HepG2 (cell line): ENCODE measurements around the gene ACSS1. TPM values are rescaled to one million over a fixed set of nuclear protein-coding genes. Genes with fewer than 3 reads are reported as not detected.

Experiments
- CBX5 ChIP-seq: sonication (generic); formaldehyde crosslinking; IDR thresholded peaks from 2 replicates; pipeline ENCODE4 v1.4.0; 2020; ENCODE audit warnings: missing genetic modification reagents, borderline replicate concordance
- E2F1 ChIP-seq: sonication (generic); formaldehyde crosslinking; IDR thresholded peaks from 2 replicates; pipeline ENCODE4 v1.5.0; 2020; ENCODE audit warnings: missing genetic modification reagents
- GFI1 ChIP-seq: sonication (generic); formaldehyde crosslinking; IDR thresholded peaks from 2 replicates; pipeline ENCODE4 v1.5.0; 2020; ENCODE audit warnings: missing genetic modification reagents, mild to moderate bottlenecking, borderline replicate concordance
- HNF1A ChIP-seq, 2 experiments: sonication (generic) in 1 of 2; formaldehyde crosslinking in 1 of 2; IDR thresholded peaks; 2 replicates each; pipeline versions ENCODE4 v1.4.0 to v1.6.1; 2016 to 2020; ENCODE audit warnings: borderline replicate concordance in 1 of 2, low read depth in 1 of 2, mild to moderate bottlenecking in 1 of 2, missing genetic modification reagents in 1 of 2
- JUN ChIP-seq: sonication (generic); formaldehyde crosslinking; IDR thresholded peaks from 2 replicates; pipeline ENCODE4 v1.4.0; 2020; ENCODE audit warnings: mild to moderate bottlenecking, missing genetic modification reagents
- PLRG1 ChIP-seq: fragments of 450-650 bp; conservative IDR thresholded peaks from 2 replicates; pipeline ENCODE4 v1.6.1; 2016
- SCMH1 ChIP-seq: sonication (generic); formaldehyde crosslinking; IDR thresholded peaks from 2 replicates; pipeline ENCODE4 v1.9.0; 2021; ENCODE audit warnings: missing genetic modification reagents, mild to moderate bottlenecking, borderline replicate concordance
- SETDB1 ChIP-seq: sonication (generic); formaldehyde crosslinking; IDR thresholded peaks from 2 replicates; pipeline ENCODE4 v1.5.1; 2020; ENCODE audit warnings: missing genetic modification reagents, mild to moderate bottlenecking, borderline replicate concordance
- SNAI1 ChIP-seq: sonication (generic); formaldehyde crosslinking; IDR thresholded peaks from 2 replicates; pipeline ENCODE4 v1.5.0; 2020; ENCODE audit warnings: mild to moderate bottlenecking, missing genetic modification reagents, borderline replicate concordance
- TOE1 ChIP-seq: sonication (generic); formaldehyde crosslinking; IDR thresholded peaks from 2 replicates; pipeline ENCODE4 v1.4.0; 2020; ENCODE audit warnings: mild to moderate bottlenecking, missing genetic modification reagents
- UBTF ChIP-seq: sonication (generic); formaldehyde crosslinking; IDR thresholded peaks from 2 replicates; pipeline ENCODE4 v1.4.0; 2020; ENCODE audit warnings: mild to moderate bottlenecking, missing genetic modification reagents
- ZBED4 ChIP-seq: sonication (generic); formaldehyde crosslinking; IDR thresholded peaks from 2 replicates; pipeline ENCODE4 v1.4.0; 2020; ENCODE audit warnings: missing genetic modification reagents, borderline replicate concordance
- ZFP1 ChIP-seq: IDR thresholded peaks from 2 replicates; pipeline ENCODE4 v1.6.1; 2016
- ZNF253 ChIP-seq: sonication (generic); formaldehyde crosslinking; IDR thresholded peaks from 2 replicates; pipeline ENCODE4 v1.8.0; 2022; ENCODE audit warnings: mild to moderate bottlenecking, missing genetic modification reagents, borderline replicate concordance
- ZNF264 ChIP-seq: sonication (generic); formaldehyde crosslinking; IDR thresholded peaks from 2 replicates; pipeline ENCODE4 v1.4.0; 2020; ENCODE audit warnings: missing genetic modification reagents
- ZNF501 ChIP-seq: sonication (generic); formaldehyde crosslinking; IDR thresholded peaks from 2 replicates; pipeline ENCODE4 v1.5.1; 2020; ENCODE audit warnings: mild to moderate bottlenecking, moderate library complexity, missing genetic modification reagents
- ZNF772 ChIP-seq: sonication (generic); formaldehyde crosslinking; IDR thresholded peaks from 2 replicates; pipeline ENCODE4 v1.5.0; 2020; ENCODE audit warnings: mild to moderate bottlenecking, missing genetic modification reagents
- polyA plus RNA-seq, 8 experiments: library from polyadenylated mRNA; depleted of rRNA in 3 of 8; stranded (reverse) in 7 of 8; unstranded in 1 of 8; fragments of >200 nt; fragmentation: Illumina TruSeq in 4 of 8; extraction: Trizol in 4 of 8; gene quantifications; 2 replicates each; pipeline versions ENCODE4 v1.2.1 to v1.2.3, GENCODE V29; 2011 to 2016; ENCODE audit warnings: low read depth in 4 of 8, missing spikeins in 1 of 8, mixed read lengths in 1 of 8; ENCODE audit not compliant: insufficient read depth in 1 of 8
- total RNA-seq, 5 experiments: library from RNA; depleted of rRNA; stranded (reverse); fragments of >200 nt; fragmentation: Illumina TruSeq; extraction: Trizol; gene quantifications; 2 replicates each; pipeline ENCODE4 v1.2.3, GENCODE V29; 2016; ENCODE audit warnings: low read depth in 1 of 5

ACSS1 gene
- total and polyA plus RNA-seq, 2 of the 13 experiments (the other 11 are each of a cell fraction or from before 2014, with no cell fraction given) = 15.2 to 41.6 TPM

- TF ChIP-seq UBTF (CRISPR knock-in tag) (peak; percentile 79), ZNF253 (CRISPR knock-in tag) (no peak), SETDB1 (no peak), TOE1 (CRISPR knock-in tag) (no peak), ZNF772 (CRISPR knock-in tag) (peak; percentile 53; the same call in 1 of the 2 replicates), SNAI1 (CRISPR knock-in tag) (no peak), SCMH1 (CRISPR knock-in tag) (no peak), JUN (CRISPR knock-in tag) (no peak), ZNF501 (CRISPR knock-in tag) (peak; percentile 28; the same call in 1 of the 2 replicates), ZBED4 (CRISPR knock-in tag) (no peak), PLRG1 (no peak), ZFP1 (no peak), CBX5 (CRISPR knock-in tag) (peak; percentile 28; the same call in 1 of the 2 replicates), GFI1 (CRISPR knock-in tag) (peak; percentile 62; the same call in 1 of the 2 replicates), E2F1 (CRISPR knock-in tag) (peak; percentile 68; the same call in 1 of the 2 replicates), ZNF264 (peak; percentile 66; the same call in 1 of the 2 replicates), HNF1A (IDR thresholded peaks at IDR 0.05; ENCODE audit: low read depth) (no peak; the same call in 1 of the 2 replicates), HNF1A (CRISPR knock-in tag; IDR thresholded peaks at IDR 0.05; ENCODE audit: borderline replicate concordance) (peak; percentile 68; the same call in 1 of the 2 replicates)
These were observed 25.3 kb downstream of the ACSS1 start (continued) for GRCh38 chr20:25032478-25033264.
